ENCODE measurements around the gene OR10H3.
A peak's percentile ranks its signal among the peaks of the same experiment; 100 is the strongest.
"Not testable (repeated sequence)": the region's sequence is repeated elsewhere in the genome, so short reads cannot be mapped to it uniquely, and the experiment has no call there.

OR10H3 gene

GRCh38 chr19:15737722-15738121, at the start of gene OR10H3:
TSS of gene OR10H3 (plus strand) at chr19:15737985. CDS start at chr19:15741393, 3,408 bp downstream.
- DNase-seq (ENCODE audit: low spot score): no peak

GRCh38 chr19:15696654-15697194, 41.1 kb upstream of the OR10H3 start:
- no peak for DNase-seq (ENCODE audit: low spot score)

GRCh38 chr19:15701757-15702533, 35.8 kb upstream of the OR10H3 start:
- DNase-seq (ENCODE audit: low spot score): no peak

GRCh38 chr19:15702534-15702930, 35.3 kb upstream of the OR10H3 start:
- DNase-seq (ENCODE audit: low spot score): peak; percentile 9

GRCh38 chr19:15714638-15715037, 23.1 kb upstream of the OR10H3 start:
- no peak for DNase-seq (ENCODE audit: low spot score)

GRCh38 chr19:15715642-15716041, 22.1 kb upstream of the OR10H3 start:
- DNase-seq (ENCODE audit: low spot score): no peak

GRCh38 chr19:15717809-15718208, 20.0 kb upstream of the OR10H3 start:
- no peak for DNase-seq (ENCODE audit: low spot score)

GRCh38 chr19:15721268-15721667, 16.5 kb upstream of the OR10H3 start:
- DNase-seq (ENCODE audit: low spot score): no peak

GRCh38 chr19:15722956-15723355, 14.8 kb upstream of the OR10H3 start:
- no peak for DNase-seq (ENCODE audit: low spot score)

GRCh38 chr19:15727724-15728123, 10.1 kb upstream of the OR10H3 start, which contains the start of gene OR10H2:
TSS of gene OR10H2 (plus strand) at chr19:15728024. CDS start at chr19:15728044, 20 bp downstream.
- DNase-seq (ENCODE audit: low spot score): no peak

GRCh38 chr19:15730538-15730937, 7.2 kb upstream of the OR10H3 start:
- DNase-seq (ENCODE audit: low spot score): no peak

- no peak for DNase-seq (ENCODE audit: low spot score)
Observed at GRCh38 chr19:15732388-15732787, 5.4 kb upstream of the OR10H3 start.

GRCh38 chr19:15733895-15734294, 3.9 kb upstream of the OR10H3 start:
- no peak for DNase-seq (ENCODE audit: low spot score)

GRCh38 chr19:15740785-15741184, 3.0 kb downstream of the OR10H3 start:
- DNase-seq (ENCODE audit: low spot score): no peak

- DNase-seq (ENCODE audit: low spot score): no peak
Observed at GRCh38 chr19:15748239-15748638, 10.5 kb downstream of the OR10H3 start.

- no peak for DNase-seq (ENCODE audit: low spot score)
Observed at GRCh38 chr19:15758379-15758778, 20.6 kb downstream of the OR10H3 start.

GRCh38 chr19:15759962-15760565, 22.3 kb downstream of the OR10H3 start:
- no peak for DNase-seq (ENCODE audit: low spot score)

- DNase-seq (ENCODE audit: low spot score): no peak
Observed at GRCh38 chr19:15769586-15769985, 31.8 kb downstream of the OR10H3 start.

- not testable (repeated sequence) for DNase-seq (ENCODE audit: low spot score)
Observed at GRCh38 chr19:15774159-15774558, 36.4 kb downstream of the OR10H3 start.

GRCh38 chr19:15775249-15775648, 37.5 kb downstream of the OR10H3 start:
- no peak for DNase-seq (ENCODE audit: low spot score)

GRCh38 chr19:15776264-15776663, 38.5 kb downstream of the OR10H3 start:
- no peak for DNase-seq (ENCODE audit: low spot score)

GRCh38 chr19:15776991-15777970, 39.5 kb downstream of the OR10H3 start:
- no peak for DNase-seq (ENCODE audit: low spot score)

Measured in iPS-NIHi11 (cell line).